ENCODE measurements around the gene CCL2.
"Not testable (repeated sequence)": the region's sequence is repeated elsewhere in the genome, so short reads cannot be mapped to it uniquely, and the experiment has no call there.

CCL2 gene

GRCh38 chr17:34254651-34255380, at the start of gene CCL2:
Gene CCL2, plus strand, starts transcription at chr17:34255285. Its CDS starts 65 bp downstream, at chr17:34255350.
- no peak for DNase-seq (ENCODE audit: low read depth in 2 of 2)

DNA sequence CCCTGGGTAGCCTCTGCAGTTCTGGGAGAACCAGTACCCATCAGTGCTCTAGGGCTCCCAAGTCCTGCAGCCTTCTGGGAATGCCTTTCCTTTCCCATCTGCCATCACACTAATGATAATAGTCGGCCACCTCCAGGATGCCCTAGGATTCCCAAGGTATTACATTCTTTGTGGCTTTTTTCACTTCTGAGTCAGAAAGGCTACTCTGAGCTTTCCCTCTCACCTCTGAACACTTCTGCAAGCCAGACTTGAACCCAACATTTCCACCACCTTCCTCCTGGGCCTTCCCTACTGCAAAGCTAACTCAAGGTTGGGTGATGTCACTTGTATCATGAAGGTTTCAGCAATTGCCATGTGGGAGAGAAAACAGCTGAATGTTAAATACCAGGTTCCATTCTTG, 49.7 kb upstream of the CCL2 start:
- no peak for DNase-seq (ENCODE audit: low read depth in 2 of 2)

DNA sequence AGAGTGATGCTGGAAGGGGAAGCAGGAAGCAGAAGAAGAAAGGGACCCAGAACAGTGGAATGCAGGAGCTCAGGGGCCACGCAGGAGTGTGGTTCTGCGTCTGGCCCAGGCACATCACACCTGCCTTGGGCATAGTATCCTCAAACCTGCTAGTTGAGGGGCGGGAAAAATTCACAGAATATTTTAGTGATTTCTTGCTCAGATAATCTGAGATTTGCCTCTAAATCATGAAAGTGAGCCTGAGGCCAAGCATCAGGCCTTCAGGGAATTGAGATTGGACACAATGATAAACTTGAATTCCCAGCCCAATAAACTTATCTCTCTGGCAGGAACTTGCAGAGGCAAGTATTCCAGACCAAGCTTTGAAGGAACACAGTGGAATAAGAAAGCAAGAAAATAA, 48.5 kb upstream of the CCL2 start:
- no peak for DNase-seq (ENCODE audit: low read depth in 2 of 2)

DNA sequence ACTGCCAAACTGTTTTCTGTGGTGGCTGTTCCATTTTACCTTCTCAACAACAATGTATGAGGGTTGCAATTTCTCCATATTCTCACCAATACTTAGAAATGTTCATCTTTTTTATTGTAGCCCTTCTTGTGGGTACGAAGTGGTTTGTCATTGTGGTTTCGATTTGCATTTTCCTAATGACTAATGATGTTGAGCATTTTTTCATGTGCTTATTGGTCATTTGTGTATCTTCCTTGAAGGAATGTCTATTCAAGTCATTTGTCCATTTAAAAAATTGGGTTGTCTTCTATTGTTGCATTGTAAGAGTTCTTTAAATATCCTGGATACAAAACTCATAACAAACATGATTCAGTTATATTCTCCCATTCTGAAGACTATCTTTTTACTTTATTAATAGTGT, 47.5 kb upstream of the CCL2 start:
- no peak for DNase-seq (ENCODE audit: low read depth in 2 of 2)

DNA sequence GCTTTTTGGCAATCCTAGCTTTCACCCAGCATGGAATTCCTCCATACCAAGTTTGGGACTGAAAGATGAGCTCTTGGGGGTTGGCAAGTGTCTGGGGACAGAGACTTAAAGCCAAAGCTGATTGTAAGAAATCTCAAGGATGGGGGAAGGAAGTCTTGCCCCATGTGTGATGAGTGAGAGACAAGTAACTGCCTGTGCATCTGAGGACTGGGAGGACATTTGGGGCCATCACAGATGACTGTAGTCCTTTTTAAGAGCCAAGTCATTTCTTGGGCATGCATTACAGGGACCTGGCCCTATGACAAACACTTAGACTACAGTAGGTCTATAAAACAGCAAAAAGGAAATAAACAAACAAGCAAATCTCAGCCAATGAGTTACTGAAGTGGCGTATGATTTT, 36.3 kb upstream of the CCL2 start:
- DNase-seq (ENCODE audit: low read depth in 2 of 2) = no peak

DNA sequence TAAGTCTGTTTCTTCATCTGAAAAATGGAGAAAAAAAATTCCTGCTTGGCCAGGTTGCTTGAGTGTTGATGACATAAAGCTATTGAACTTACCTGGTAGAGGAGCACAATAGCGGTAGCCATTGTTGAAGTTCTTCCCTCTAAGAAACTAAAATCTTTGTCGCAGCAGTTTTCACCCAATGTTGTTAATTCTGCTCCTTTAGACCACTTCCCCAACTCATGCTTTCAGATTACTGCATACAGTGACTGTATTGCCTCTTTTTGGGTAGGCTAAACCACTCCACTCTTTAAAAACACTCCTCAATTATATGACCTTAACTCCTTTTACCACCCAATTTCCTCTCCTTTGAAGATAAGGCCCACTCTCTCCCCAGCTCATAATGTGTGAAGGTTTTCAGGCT, 35.7 kb upstream of the CCL2 start:
- DNase-seq (ENCODE audit: low read depth in 2 of 2) = no peak

DNA sequence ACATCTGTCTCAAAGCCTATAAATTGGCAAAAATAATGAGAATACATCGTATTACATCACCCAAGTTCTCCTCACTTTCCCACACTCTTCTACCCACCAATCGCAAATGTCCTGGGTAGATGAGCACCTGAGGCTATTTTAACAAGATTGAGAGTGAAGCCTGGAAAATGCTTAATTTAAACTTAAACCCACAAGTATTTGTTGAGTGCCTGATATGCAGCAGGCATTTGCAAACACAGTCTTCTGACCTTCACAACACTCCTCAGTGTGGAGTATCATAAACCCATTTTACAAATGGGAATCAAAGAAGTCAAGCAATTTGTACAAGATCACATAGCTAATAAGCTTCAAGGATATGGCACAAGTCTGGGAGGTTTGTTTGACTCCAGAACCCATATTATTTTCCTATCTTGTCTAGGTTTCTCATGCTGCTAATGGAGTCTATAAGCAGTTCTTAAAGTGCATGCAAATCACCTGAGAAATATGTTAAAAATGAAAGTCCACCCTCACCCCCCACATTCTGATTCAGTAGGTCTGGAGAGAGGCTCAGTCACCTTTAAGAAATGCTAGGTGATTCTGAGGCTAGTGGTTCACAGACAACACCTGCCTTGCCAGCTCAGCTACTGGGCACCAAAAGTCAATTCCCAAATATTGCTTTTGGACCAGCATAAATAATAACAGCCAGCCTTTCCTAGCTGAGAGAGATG, 34.9 kb upstream of the CCL2 start:
- no peak for DNase-seq (ENCODE audit: low read depth in 2 of 2)

GRCh38 chr17:34220752-34221395, 34.2 kb upstream of the CCL2 start:
- no peak for DNase-seq (ENCODE audit: low read depth in 2 of 2)

DNA sequence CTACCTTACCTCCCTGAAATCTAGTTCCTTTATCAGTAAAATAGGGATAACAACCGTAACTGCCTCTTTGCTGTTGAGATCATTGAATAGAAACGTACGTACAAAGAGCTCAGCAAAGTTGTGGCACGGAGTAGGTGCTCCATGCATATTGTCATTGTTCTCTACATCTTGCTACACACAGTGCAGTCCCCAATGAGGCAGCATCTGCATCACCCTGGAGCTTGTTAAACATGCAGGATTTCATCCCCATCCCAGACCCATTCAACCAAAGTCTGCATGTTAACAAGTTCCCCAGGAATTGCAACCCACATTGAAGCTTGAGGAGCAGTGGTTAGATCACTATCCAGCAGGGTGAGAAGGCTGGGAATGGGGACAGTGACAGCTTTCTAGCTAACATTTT, 33.7 kb upstream of the CCL2 start:
- no peak for DNase-seq (ENCODE audit: low read depth in 2 of 2)

DNA sequence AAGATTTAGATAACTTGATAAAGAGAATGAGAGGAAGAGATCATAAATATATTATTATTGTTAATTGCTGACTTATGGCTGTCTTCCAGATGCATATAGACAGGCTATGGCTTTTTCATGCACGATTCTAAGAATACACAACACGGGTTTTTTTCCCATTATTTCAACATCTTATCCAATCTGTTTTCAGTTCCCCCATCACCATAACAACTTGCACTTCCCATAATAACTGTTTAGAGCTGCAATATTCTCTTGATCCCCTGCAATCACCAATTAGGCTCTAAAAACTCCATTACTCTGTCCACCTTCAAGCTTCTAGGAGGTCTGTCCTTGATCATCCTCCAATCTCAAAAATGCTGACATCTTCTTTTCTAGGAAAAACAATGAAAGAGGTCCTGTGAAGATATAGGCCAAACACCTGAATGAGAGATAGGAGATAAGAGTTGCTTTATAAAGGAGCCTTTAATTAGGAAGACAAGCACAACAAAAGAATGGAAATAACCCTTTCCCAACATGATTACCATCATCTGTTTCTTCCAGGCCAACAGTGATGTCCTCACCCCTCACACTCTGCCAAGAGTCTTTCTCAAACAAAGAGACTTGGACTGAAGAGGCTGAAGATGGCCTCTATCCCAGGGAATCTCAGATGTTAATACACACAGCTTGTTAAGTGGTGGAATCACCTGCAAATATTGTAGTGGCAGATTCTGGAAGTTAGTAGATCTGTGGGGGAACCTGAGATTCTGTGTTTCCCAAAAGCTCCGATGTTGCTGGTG, 32.2 kb upstream of the CCL2 start:
- DNase-seq (ENCODE audit: low read depth in 2 of 2) = no peak

DNA sequence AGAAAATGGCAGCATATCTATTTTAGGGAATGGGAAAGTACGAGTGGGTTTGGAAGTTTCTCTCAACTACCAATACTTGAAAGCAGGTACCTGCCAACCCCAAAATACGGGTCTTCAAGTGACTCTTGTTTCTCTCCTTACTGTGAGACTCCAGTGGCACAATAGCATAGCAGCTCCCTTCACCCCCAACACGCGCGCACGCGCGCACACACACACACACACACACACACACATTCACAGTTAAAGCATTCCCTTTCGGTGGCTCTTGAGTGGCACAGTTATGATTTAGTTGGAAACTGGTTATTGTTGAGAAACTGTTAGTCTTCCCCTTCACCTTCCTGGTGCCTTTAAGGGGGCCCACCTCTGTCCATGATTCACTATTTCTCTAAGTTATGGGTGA, 30.0 kb upstream of the CCL2 start:
- DNase-seq (ENCODE audit: low read depth in 2 of 2) = no peak

DNA sequence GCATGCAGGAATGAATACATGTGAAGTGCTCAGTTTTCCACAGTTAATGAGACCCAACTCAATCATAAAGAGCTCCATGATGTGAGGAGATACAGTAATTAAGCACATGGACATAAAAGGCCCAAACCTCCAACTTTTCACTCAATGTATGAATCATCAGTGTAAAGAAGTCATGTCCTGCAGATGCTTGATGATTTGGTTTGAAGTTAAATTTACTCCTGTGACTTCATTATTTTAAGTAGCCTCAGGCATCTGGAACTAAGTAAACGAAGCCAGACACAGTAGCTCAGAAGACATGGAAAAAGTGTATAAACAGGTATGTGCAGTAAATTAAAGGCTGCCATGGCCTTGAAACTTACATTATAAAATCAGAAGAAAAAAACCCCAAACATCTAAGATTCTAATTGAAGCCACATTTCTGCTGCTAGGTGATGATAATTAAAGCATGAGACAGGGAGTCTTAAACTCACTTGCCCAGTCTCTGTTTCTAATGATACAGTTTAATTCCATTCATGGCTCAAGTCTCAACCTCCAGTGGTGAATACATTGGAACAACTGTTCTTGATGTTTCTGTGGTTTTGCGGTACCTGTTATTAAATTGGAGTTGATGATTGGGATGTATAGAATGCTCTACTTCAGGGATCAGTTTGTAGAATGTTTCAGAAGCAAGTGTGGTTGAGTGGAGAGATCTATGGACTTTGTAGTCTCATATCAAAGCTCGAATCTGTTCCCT, 28.9 kb upstream of the CCL2 start:
- DNase-seq (ENCODE audit: low read depth in 2 of 2) = no peak

DNA sequence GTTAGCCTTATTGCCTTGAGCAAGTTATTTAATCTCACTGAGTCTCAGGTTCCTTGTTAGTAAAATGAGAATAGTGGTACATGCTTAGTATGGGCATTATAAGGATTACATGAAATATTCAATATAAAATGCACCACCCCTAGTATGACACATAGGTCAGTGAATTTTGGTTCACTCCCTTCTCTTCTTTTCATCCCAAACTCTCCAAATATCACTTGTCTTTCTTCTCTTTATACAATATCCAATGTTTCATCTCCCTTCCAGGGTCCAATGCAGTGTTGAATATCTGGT, 28.4 kb upstream of the CCL2 start:
- DNase-seq (ENCODE audit: low read depth in 2 of 2) = no peak

DNA sequence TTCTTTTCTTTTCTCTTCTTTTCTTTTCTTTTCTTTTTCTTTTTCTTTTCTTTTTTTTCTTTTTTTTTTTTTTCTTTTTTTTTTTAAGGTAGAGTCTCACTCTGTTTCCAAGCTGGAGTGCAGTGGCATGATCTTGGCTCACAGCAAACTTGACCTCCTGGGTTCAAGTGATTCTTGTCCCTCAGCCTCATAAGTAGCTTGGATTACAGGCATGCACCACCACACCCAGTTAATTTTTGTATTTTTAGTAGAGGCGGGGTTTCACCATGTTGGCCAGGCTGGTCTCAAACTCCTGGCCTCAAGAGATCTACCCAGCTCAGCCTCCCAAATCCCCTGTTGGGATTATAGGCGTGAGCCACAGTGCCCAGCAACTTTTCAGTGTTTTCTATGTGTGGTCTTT, 27.8 kb upstream of the CCL2 start:
- not testable (repeated sequence) for DNase-seq (ENCODE audit: low read depth in 2 of 2)

GRCh38 chr17:34227707-34228106, 27.4 kb upstream of the CCL2 start:
- DNase-seq (ENCODE audit: low read depth in 2 of 2) = no peak

- DNase-seq (ENCODE audit: low read depth in 2 of 2) = no peak
Observed at GRCh38 chr17:34228781-34229180, 26.3 kb upstream of the CCL2 start.

- no peak for DNase-seq (ENCODE audit: low read depth in 2 of 2)
Observed at GRCh38 chr17:34230342-34230741, 24.7 kb upstream of the CCL2 start.

DNA sequence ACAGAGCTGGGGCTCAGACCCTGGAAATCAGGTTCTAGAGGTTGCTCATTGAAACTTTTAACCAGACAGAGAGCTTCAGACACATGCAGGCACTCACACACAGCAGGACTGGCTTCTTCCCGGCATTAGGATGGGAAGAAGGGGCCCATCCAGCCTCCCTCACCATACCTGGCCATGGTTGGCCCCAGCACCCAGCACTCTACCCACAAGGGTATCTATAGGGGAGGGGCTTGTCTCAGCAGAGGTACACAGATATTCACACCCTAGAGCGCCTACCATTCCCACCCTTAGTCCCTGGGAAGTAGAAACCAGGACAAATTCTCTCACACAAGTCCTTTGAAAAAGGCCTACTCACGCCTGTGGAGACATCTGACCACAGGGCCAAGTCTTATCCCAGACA, 20.5 kb upstream of the CCL2 start:
- DNase-seq (ENCODE audit: low read depth in 2 of 2) = no peak

- DNase-seq (ENCODE audit: low read depth in 2 of 2) = no peak
Observed at GRCh38 chr17:34235389-34236028, 19.6 kb upstream of the CCL2 start.

DNA sequence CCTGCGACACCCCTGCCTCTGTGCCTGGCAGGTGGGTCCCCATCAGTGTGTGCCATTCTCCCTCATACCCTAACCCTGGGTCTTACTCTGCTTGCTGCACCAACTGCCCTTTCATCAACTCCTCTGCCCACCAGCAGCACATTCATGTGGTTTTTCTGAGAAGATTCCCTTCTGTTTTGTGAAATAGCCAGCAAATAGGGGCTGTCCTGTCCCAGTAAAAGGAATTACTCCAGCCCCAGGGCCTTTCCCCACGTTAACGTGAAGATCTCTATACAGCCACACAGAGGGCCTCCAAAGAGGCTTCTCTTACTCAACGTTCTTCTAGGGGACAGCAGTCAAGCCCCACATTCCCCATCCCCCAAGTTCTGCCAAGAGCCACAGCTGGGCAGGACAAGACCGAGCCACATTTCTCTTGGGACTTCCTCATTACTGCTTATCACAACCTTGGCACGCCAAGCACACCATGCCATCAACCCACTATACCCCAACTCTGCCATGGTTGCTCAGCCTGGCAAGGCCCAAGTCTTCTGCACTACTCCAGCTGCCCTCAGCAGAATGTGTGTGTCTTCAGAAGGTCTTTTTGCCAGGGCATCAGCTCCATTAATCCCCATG, 18.7 kb upstream of the CCL2 start:
- DNase-seq (ENCODE audit: low read depth in 2 of 2) = no peak

- no peak for DNase-seq (ENCODE audit: low read depth in 2 of 2)
Observed at GRCh38 chr17:34237458-34237857, 17.6 kb upstream of the CCL2 start.
